GM23248 (cell line): ENCODE measurements around the gene DPY19L3. TPM values are rescaled to one million over a fixed set of nuclear protein-coding genes. Genes with fewer than 3 reads are reported as not detected.

Experiments
- DNase-seq: peaks from one replicate; pipeline ENCODE4 v3.0.0-alpha.2; 2015
- H2AFZ ChIP-seq: fragments of 200-600 bp; sonication (generic); 2 replicates; pipeline ENCODE4 v1.6.1; 2016; ENCODE audit warnings: antibody characterized with exemption
- H3F3A ChIP-seq: fragments of 200-600 bp; sonication (generic); 2 replicates; pipeline ENCODE4 v1.6.1; 2016; ENCODE audit warnings: mild to moderate bottlenecking, antibody characterized with exemption, mixed run types; ENCODE audit not compliant: insufficient read depth
- H3K27ac ChIP-seq: fragments of 200-600 bp; sonication (generic); 2 replicates; pipeline ENCODE4 v1.5.1; 2016; ENCODE audit warnings: mild to moderate bottlenecking
- H3K27me3 ChIP-seq: fragments of 200-600 bp; sonication (generic); replicated peaks from 2 replicates; pipeline ENCODE4 v1.6.1; 2016; ENCODE audit warnings: mild to moderate bottlenecking; ENCODE audit not compliant: insufficient read depth
- H3K36me3 ChIP-seq: fragments of 200-600 bp; sonication (generic); 2 replicates; pipeline ENCODE4 v1.6.1; 2016; ENCODE audit warnings: low read depth, mild to moderate bottlenecking
- H3K4me1 ChIP-seq: fragments of 200-600 bp; sonication (generic); 2 replicates; pipeline ENCODE4 v1.6.1; 2016; ENCODE audit warnings: mild to moderate bottlenecking; ENCODE audit not compliant: insufficient read depth
- H3K4me2 ChIP-seq: fragments of 200-600 bp; sonication (generic); one replicate; pipeline ENCODE4 v1.6.1; 2016; ENCODE audit warnings: mild to moderate bottlenecking; ENCODE audit not compliant: unreplicated experiment
- H3K4me3 ChIP-seq: fragments of 200-600 bp; sonication (generic); 2 replicates; pipeline ENCODE4 v1.5.1; 2016; ENCODE audit warnings: mild to moderate bottlenecking
- H3K79me2 ChIP-seq: fragments of 200-600 bp; sonication (generic); 2 replicates; pipeline ENCODE4 v1.6.1; 2016; ENCODE audit warnings: mild to moderate bottlenecking; ENCODE audit not compliant: insufficient read depth
- H3K9ac ChIP-seq: fragments of 200-600 bp; sonication (generic); 2 replicates; pipeline ENCODE4 v1.6.1; 2016; ENCODE audit warnings: mild to moderate bottlenecking
- H3K9me2 ChIP-seq: fragments of 200-600 bp; sonication (generic); 2 replicates; pipeline ENCODE4 v1.6.1; 2016; ENCODE audit warnings: mixed run types, mild to moderate bottlenecking, moderate library complexity; ENCODE audit not compliant: insufficient read depth
- H3K9me3 ChIP-seq: fragments of 200-600 bp; sonication (generic); one replicate; pipeline ENCODE4 v1.6.1; 2017; ENCODE audit warnings: low read depth
- H4K20me1 ChIP-seq: fragments of 200-600 bp; sonication (generic); 2 replicates; pipeline ENCODE4 v1.6.0; 2016; ENCODE audit not compliant: insufficient read depth
- EZH2 ChIP-seq: fragments of 200-600 bp; sonication (generic); IDR thresholded peaks from 2 replicates; pipeline ENCODE4 v1.6.1; 2018; ENCODE audit warnings: antibody characterized with exemption, mild to moderate bottlenecking; ENCODE audit not compliant: insufficient read depth, poor library complexity, severe bottlenecking
- EZH2phosphoT487 ChIP-seq: fragments of 200-600 bp; sonication (generic); IDR thresholded peaks from 2 replicates; pipeline ENCODE4 v1.6.1; 2018; ENCODE audit warnings: antibody characterized with exemption, moderate library complexity, mild to moderate bottlenecking, low read depth; ENCODE audit not compliant: insufficient read depth
- WGBS, 2 experiments: methylation state at CpG; one replicate each; pipeline ENCODE4 v1.1.6; 2015 to 2017; ENCODE audit warnings: low lambda C conversion rate in 2 of 2, low coverage in 1 of 2; ENCODE audit errors: missing lambda C conversion rate in 2 of 2; 5-methylcytosine and 5-hydroxymethylcytosine counted together
- in situ Hi-C: fragments of 300-500 bp; cut with MboI; formaldehyde crosslinking; loops from 2 replicates; pipeline ENCODE4 v1.15.0; 2020
- polyA plus RNA-seq: library from polyadenylated mRNA; unstranded; fragments of >200 nt; fragmentation: Nextera tagmentation; extraction: Ambion mirVana; gene quantifications from 2 replicates; pipeline ENCODE4 v1.2.1, GENCODE V29; 2016
- total RNA-seq: library from RNA; depleted of rRNA; stranded (reverse); fragments of >200 nt; shearing (Covaris generic); gene quantifications from 2 replicates; pipeline ENCODE4 v1.2.3, GENCODE V29; 2014

DPY19L3 gene
- total and polyA plus RNA-seq, 2 experiments from 2014 or later: 7.6 to 15.3 TPM

DNA sequence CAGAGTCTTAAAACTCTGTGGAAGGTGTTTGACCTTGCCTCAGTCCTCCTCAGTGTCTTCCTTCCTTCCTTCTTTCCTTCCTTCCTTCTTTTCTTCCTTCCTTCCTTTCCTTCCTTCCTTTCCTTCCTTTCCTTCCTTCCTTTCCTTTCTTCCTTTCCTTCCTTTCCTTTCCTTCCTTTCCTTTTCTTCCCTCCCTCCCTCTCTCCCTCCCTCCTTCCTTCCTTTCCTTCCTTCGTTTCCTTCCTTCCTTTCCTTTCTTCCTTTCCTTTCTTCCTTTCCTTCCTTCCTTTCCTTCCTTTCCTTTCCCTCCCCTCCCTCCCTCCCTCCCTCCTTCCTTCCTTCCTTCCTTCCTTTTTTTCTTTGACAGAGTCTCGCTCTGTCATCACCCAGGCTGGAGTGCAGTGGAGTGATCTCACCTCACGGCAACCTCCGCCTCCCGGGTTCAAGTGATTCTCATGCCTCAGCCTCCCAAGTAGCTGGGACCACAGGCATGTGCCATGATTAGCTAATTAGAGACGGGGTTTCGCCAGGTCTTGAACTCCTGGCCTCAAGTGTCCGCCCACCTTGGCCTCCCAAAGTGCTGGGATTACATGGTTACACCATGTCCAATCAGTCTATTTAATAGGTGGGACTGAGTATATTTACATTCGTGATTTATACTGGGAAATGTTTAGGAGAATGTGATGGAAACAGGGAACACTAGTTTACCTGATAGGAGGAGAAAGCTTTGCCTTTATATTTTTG is 43.8 kb upstream of the DPY19L3 start:
- Histone ChIP-seq H3K4me3 (no peak overlapping the region), H4K20me1 (peaks cover 6% of the 10 kb centered on the region), H3K9me2 (no peaks in the 10 kb centered on the region), H3K27me3 (no peaks in the 10 kb centered on the region), H3K4me1 (no peaks in the 10 kb centered on the region), H3K4me2 (no peak overlapping the region), H3F3A (no peaks in the 10 kb centered on the region), H3K9ac (no peak overlapping the region), H3K36me3 (peaks cover 25% of the 10 kb centered on the region), H2AFZ (no peak overlapping the region), H3K27ac (no peak overlapping the region), H3K9me3 (no peaks in the 10 kb centered on the region), H3K79me2 (peaks cover 48% of the 10 kb centered on the region)
- no peak for DNase-seq
- WGBS, 2 experiments: 91 to 95% methylated on average over 8 to 9 of the region's 9 CpGs
- in situ Hi-C loops: no loop called here
- no peak for TF ChIP-seq EZH2
- no peak for TF ChIP-seq EZH2phosphoT487

- Histone ChIP-seq H3K27ac (no peak overlapping the region), H3F3A (no peaks in the 10 kb centered on the region), H3K36me3 (peaks cover 20% of the 10 kb centered on the region), H4K20me1 (peaks cover 6% of the 10 kb centered on the region), H3K27me3 (no peaks in the 10 kb centered on the region), H3K9me3 (no peaks in the 10 kb centered on the region), H3K4me2 (no peak overlapping the region), H3K4me3 (no peak overlapping the region), H3K79me2 (peaks cover 51% of the 10 kb centered on the region), H3K4me1 (no peaks in the 10 kb centered on the region), H2AFZ (no peak overlapping the region), H3K9ac (no peak overlapping the region), H3K9me2 (no peaks in the 10 kb centered on the region)
- WGBS, 2 experiments: 98% methylated on average over 5 of the region's 5 CpGs
- TF ChIP-seq EZH2phosphoT487 (no peak), EZH2 (no peak)
- in situ Hi-C loops: no loop called here
- no peak for DNase-seq
Measured at GRCh38 chr19:32362318-32362691, 43.3 kb upstream of the DPY19L3 start.

GRCh38 chr19:32363175-32363574 is 42.4 kb upstream of the DPY19L3 start:
- in situ Hi-C loops: no loop called here
- Histone ChIP-seq H3K27me3 (no peaks in the 10 kb centered on the region), H2AFZ (no peak overlapping the region), H3K79me2 (peaks cover 55% of the 10 kb centered on the region), H3K36me3 (peaks cover 11% of the 10 kb centered on the region), H3K9me3 (no peaks in the 10 kb centered on the region), H3K4me1 (no peaks in the 10 kb centered on the region), H3K4me3 (no peak overlapping the region), H3K27ac (no peak overlapping the region), H3K9me2 (no peaks in the 10 kb centered on the region), H3F3A (no peaks in the 10 kb centered on the region), H3K9ac (no peak overlapping the region), H4K20me1 (peaks cover 9% of the 10 kb centered on the region), H3K4me2 (no peak overlapping the region)
- DNase-seq: no peak
- 61 to 64% methylated on average over 3 of the region's 3 CpGs for WGBS, 2 experiments
- TF ChIP-seq EZH2 (no peak), EZH2phosphoT487 (no peak)

GRCh38 chr19:32363632-32364031 is 41.9 kb upstream of the DPY19L3 start:
- Histone ChIP-seq H3K9me3 (no peaks in the 10 kb centered on the region), H3K9ac (no peak overlapping the region), H3K27ac (no peak overlapping the region), H3K36me3 (peaks cover 10% of the 10 kb centered on the region), H3K4me3 (no peak overlapping the region), H3K4me2 (no peak overlapping the region), H3K4me1 (no peaks in the 10 kb centered on the region), H4K20me1 (peaks cover 13% of the 10 kb centered on the region), H3K27me3 (no peaks in the 10 kb centered on the region), H3K79me2 (peaks cover 59% of the 10 kb centered on the region), H3F3A (no peaks in the 10 kb centered on the region), H3K9me2 (no peaks in the 10 kb centered on the region), H2AFZ (no peak overlapping the region)
- 98 to 100% methylated on average over 3 of the region's 3 CpGs for WGBS, 2 experiments
- no peak for DNase-seq
- TF ChIP-seq EZH2phosphoT487 (no peak), EZH2 (no peak)
- in situ Hi-C loops: no loop called here

- H4K20me1 ChIP-seq: peaks cover 14% of the 10 kb centered on the region
- peaks cover 62% of the 10 kb centered on the region for H3K79me2 ChIP-seq
- H3F3A ChIP-seq: no peaks in the 10 kb centered on the region
Measured at GRCh38 chr19:32364040-32364439, 41.5 kb upstream of the DPY19L3 start.

More at GRCh38 chr19:32364040-32364439, 41.5 kb upstream of the DPY19L3 start:
- Histone ChIP-seq H3K9ac (no peak overlapping the region), H3K9me2 (no peaks in the 10 kb centered on the region), H3K4me2 (no peak overlapping the region), H3K36me3 (peaks cover 10% of the 10 kb centered on the region), H3K27ac (no peak overlapping the region), H3K4me1 (no peaks in the 10 kb centered on the region), H3K4me3 (no peak overlapping the region), H2AFZ (no peak overlapping the region), H3K27me3 (no peaks in the 10 kb centered on the region), H3K9me3 (no peaks in the 10 kb centered on the region)
- in situ Hi-C loops: no loop called here
- TF ChIP-seq EZH2: no peak
- TF ChIP-seq EZH2phosphoT487: no peak
- no peak for DNase-seq
- WGBS, 2 experiments: 65 to 69% methylated on average over 1 of the region's 1 CpG
